SK-N-SH treated with all-trans-retinoic acid at 6 μM for 48 hours (cell line): ENCODE results near the gene POTEH.
A peak's percentile ranks its signal among the peaks of the same experiment; 100 is the strongest.
"Not testable (repeated sequence)": the region's sequence is repeated elsewhere in the genome, so short reads cannot be mapped to it uniquely, and the experiment has no call there.

ENCODE experiments used
- ATAC-seq: fragments of 200-7000 bp; cut with Tn5 transposase; 3 replicates; pipeline ENCODE4 v1.9.1; 2020; ENCODE audit warnings: mild to moderate bottlenecking, moderate library complexity

Gene POTEH

DNA sequence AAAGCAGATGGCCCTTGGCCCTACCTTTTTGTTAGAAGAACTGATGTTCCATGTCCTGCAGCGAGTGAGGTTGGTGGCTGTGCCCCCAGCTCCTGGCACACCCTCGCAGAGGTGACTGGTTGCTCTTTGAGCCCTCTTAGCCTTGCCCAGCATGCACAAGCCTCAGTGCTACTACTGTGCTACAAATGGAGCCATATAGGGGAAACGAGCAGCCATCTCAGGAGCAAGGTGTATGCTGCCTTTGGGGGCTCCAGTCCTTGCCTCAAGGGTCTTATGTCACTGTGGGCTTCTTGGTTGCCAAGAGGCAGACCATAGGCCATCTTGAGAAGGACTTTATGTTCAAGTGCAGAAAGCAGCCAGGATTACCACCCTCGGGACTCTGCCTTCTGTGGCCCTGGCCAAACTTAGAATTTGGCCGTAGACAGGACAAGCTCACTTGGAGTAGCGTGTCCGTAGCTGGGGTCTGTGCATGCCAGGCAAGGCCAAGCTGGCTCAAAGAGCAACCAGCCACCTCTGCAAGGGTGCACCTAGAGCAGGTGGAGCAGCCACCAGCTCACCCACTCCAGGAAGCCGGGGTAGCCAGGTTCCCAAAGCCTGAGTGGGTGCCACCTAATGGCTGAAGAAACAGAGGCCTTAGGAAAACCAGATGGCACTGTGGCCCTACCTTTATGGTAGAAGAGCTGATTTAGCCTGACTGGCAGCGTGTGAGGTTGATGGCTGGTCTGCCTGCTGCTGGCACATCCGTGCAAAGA, 48.5 kb downstream of the POTEH start:
- ATAC-seq = not testable (repeated sequence)

DNA sequence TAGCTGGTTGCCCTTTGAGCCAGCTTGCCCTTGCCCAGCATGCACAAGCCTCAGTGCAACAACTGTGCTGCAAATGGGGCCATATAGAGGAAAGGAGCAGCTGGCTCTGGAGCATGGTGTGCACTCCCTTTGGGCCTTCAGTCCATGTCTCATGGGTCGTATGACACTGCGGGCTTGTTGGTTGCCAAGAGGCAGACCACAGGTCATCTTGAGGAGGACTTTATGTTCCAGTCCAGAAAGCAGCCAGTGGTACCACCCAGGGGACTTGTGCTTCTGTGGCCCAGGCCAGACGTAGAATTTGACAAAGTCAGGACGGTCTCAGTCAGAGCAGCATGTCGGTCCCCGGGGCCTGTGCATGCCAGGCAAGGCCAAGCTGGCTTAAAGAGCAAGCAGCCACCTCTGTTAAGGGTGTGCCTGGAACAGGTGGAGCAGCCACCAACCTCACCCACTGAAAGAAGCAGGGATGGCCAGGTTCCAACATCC, 49.1 kb downstream of the POTEH start:
- ATAC-seq = not testable (repeated sequence)

DNA sequence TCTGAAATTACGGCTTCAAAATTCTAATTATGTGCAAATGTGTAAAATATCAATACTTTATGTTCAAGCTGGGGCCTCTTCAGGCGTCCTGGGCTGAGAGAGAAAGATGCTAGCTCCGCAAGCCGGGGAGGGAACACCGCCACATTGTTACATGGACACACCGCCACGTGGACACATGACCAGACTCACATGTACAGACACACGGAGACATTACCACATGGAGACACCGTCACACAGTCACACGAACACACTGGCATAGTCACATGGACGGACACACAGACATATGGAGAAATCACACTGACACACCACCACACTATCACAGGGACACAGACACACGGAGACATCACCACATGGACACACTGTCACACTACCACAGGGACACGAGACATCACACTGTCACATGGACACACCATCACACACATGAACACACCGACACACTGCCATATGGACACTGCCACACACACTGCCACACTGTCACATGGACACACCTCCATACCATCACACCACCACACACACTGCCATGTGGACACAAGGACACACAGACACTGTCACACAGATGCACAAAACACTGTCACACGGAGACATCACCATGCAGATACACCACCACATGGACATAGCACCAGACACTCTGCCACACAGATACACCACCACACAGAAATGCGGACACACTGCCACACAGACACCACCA, 58.0 kb downstream of the POTEH start:
- ATAC-seq = not testable (repeated sequence)

DNA sequence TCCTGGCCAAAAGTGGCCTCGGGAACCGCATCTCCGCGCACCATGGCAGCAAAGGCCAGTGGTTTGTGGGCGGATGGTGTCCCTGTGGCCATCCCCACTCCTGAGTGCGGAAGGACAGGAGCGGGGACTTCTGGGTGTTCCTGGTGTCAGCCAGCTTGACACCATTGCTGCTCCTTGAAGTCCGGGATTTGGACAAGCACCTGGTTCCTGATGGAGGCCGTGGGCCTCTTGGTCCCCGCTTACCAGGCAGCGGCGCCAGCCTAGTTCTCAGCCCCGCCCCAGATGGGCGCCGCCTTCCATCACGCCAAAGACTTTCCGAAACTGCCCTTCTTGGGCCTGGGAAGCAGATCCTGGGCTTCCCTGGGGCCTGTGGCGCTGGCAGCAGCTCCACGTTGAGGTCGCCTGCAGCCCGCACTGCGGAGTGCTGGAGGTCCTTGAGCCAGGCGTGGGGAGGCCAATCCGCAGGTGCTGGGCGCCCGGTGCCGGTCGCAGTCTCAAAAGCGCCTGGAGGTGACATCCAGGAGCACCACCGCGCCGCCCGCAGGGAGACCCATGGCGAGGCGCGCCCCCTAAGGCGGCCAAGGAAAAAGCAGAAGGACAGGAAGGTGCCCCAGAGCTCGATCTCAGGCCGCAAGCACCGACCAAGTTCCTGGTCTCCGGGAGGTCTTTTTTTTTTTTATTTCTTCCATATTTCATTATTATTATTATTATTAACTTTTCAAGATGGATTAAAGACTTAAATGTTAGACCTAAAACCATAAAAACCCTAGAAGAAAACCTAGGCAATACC, 59.5 kb downstream of the POTEH start:
- ATAC-seq = peak; percentile 86

DNA sequence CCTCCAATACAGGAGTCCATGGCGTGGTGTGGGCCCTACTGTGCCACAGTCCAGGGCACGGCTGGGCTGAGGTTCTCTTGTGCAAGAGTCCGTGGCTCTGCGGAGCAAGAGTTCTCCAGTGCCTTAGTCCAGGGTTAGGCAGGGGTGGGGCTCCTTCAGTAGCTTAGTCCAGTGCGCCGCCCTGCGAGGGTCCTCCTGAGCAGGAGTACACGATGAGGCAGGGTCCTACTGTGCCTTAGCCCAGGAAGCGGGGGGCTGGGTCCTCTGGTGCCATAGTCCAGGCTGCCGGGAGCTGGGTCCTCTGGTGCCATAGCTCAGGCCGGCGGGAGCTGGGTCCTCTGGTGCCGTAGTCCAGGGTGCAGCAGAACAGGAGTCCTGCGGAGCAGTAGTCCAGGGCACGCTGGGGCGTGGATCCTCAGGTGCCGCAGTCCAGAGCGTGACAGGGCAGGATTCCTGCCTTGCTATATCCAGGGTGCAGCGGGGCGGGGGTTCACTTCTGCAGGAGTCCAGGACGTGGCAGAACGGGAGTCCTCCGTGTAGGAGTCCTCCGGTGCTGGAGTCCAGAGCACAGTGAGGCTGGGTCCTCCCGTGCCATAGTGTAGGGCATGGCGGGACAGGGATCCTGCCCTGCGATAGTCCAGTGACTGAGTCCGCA, 69.7 kb downstream of the POTEH start:
- not testable (repeated sequence) for ATAC-seq

DNA sequence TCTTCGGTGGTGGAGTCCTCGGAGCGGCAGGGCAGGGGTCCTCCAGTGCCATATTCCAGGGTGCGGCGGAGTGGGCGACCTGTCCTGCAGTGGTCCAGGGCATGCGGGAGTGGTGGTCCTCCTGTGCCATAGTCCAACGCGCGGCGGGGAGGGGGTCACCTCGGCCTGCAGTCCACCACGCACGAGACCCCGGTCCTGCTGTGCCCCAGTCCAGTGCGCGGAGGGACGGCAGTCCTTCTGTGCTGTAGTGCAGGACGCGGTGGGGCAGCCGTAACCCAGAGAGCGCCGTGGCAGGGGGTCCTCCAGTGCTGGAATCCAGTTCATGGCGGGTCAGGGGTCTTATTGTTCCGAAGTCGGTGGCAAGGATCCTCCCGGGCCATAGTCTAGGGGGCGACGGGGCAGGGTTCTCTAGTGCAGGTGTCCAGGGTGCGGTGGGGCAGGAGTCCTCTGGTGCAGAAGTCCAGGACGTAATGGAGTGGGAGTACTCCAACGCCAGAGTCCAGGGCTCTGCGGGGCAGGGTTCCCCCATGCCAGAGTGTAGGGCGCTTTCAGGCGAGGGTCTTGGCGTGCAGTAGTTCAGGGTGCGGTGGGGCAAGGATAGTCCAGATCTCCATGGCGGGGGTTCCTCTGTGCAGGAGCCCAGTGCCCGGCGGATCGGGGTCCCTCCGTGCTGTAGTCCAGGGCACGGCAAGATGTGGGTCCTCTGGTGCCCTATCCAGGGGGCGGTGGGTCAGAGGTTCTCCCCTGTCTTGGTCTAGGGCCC, 70.7 kb downstream of the POTEH start:
- ATAC-seq = not testable (repeated sequence)

DNA sequence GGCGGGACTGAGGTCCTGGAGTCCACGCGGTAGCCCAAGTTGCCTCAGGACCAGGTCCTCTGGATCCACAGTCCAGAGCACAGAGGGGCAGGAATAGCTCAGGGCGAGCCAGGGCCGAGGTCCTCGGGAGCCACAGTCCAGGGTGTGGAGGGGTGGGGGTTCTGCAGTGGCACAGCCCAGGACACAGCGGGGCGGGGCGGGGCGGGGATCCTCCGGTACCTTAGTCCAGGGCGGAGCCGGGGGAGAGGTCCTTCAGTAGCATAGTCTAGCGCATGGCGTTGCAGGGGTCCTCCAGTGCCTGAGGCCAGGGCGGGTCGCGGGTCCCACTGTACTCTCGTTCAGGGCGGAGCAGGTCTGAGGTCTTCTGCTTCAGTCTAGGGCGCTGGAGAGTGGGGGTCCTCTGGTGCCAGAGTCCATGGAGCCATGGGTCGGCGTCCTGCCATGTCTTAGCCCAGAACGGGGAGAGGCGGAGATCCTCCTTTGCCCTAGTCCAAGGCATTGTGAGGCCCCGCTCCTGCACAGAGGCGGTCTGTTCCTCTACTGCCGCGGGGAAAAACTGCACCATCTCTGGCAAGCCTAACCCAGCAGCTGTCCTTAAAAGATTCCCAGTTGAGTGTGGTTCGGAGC, 71.4 kb downstream of the POTEH start:
- peak; percentile 64 for ATAC-seq

DNA sequence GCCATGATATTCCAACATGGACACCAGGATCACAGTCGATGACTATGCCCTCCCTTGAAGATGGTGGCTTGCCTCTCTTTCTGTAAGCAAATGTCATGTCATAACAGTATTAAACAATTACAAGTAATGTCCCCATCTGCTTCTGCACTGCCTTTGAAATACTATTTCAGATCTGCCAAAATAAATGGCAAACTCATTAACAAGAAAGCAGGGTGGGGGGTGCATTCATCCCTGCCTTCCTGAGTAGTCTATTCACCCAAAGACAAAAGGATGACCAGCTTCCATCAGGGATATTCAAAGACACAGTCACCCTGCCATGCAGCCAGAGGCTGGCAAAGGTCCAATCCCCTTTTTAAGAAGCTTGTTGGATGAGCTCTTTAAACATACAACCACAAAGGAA, 73.7 kb downstream of the POTEH start:
- not testable (repeated sequence) for ATAC-seq
